Measurements from ENCODE around the gene MYO18B.

Gene MYO18B

GRCh38 chr22:25880524-25880923 is 138.5 kb downstream of the MYO18B start:
- TF ChIP-seq, protein P1, sequence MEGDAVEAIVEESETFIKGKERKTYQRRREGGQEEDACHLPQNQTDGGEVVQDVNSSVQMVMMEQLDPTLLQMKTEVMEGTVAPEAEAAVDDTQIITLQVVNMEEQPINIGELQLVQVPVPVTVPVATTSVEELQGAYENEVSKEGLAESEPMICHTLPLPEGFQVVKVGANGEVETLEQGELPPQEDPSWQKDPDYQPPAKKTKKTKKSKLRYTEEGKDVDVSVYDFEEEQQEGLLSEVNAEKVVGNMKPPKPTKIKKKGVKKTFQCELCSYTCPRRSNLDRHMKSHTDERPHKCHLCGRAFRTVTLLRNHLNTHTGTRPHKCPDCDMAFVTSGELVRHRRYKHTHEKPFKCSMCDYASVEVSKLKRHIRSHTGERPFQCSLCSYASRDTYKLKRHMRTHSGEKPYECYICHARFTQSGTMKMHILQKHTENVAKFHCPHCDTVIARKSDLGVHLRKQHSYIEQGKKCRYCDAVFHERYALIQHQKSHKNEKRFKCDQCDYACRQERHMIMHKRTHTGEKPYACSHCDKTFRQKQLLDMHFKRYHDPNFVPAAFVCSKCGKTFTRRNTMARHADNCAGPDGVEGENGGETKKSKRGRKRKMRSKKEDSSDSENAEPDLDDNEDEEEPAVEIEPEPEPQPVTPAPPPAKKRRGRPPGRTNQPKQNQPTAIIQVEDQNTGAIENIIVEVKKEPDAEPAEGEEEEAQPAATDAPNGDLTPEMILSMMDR (IDR thresholded peaks at IDR 0.05; ENCODE audit: low read depth, low read length) = peak; percentile 68
- TF ChIP-seq EZH2phosphoT487 (IDR thresholded peaks at IDR 0.05; ENCODE audit: low read depth) = no peak
- H3K4me1 ChIP-seq (ENCODE audit: low read length) = no peaks in the 10 kb centered on the region
- H3K9me3 ChIP-seq (ENCODE audit: insufficient read depth, low read length) = no peaks in the 10 kb centered on the region
- H4K20me1 ChIP-seq (ENCODE audit: insufficient read depth, low read length) = no peaks in the 10 kb centered on the region
- no peak overlapping the region for H2AFZ ChIP-seq (ENCODE audit: low read depth, low read length)
- H3K79me2 ChIP-seq (ENCODE audit: low read length) = no peaks in the 10 kb centered on the region
- no peaks in the 10 kb centered on the region for H3K27me3 ChIP-seq (ENCODE audit: low read depth, low read length)
- no peak overlapping the region for H3K9ac ChIP-seq (ENCODE audit: low read length)
- H3K4me3 ChIP-seq (ENCODE audit: low read length) = no peak overlapping the region
- no peak overlapping the region for H3K27ac ChIP-seq (ENCODE audit: low read length)
- H3K36me3 ChIP-seq (replicated peaks; ENCODE audit: low read depth, low read length) = peaks cover 51% of the 10 kb centered on the region
- no peak overlapping the region for H3K4me2 ChIP-seq (ENCODE audit: low read length)

DNA sequence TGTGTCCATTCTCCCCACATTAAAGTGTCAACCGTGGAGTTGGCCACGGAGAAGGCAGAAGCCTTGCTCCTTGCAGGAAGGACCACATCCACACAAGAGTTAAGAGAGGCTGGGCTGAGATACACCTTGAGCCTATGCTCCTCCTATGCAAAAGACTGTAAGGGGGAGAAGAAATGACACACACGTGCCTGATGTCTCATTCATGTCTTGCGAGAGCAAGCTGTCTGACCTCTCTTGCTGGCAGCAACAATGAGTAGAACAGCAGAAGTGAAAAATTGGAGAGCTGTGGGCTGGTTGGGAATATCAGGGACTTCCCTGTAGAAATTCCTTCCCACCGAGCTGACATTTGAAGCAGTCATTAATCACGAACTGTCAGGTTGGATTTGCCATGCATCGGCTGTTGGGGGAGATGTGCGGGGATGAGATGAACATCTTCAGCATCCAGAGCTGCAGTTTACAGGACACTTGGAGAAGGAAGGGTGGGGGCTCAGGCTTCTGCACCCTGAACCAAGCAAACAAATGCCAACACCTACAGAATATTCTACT is 139.3 kb downstream of the MYO18B start:
- Histone ChIP-seq H3K4me2 (ENCODE audit: low read length) (no peak overlapping the region), H3K36me3 (replicated peaks; ENCODE audit: low read depth, low read length) (peaks cover 48% of the 10 kb centered on the region)
- TF ChIP-seq, protein P1 (IDR thresholded peaks at IDR 0.05; ENCODE audit: low read depth, low read length) = no peak
- TF ChIP-seq EZH2phosphoT487 (IDR thresholded peaks at IDR 0.05; ENCODE audit: low read depth) = no peak

GRCh38 chr22:25882360-25882759 is 140.4 kb downstream of the MYO18B start:
- no peaks in the 10 kb centered on the region for H4K20me1 ChIP-seq (ENCODE audit: insufficient read depth, low read length)
- no peak overlapping the region for H2AFZ ChIP-seq (ENCODE audit: low read depth, low read length)
- H3K4me3 ChIP-seq (ENCODE audit: low read length) = no peak overlapping the region
- no peaks in the 10 kb centered on the region for H3K27me3 ChIP-seq (ENCODE audit: low read depth, low read length)
- no peak overlapping the region for H3K4me2 ChIP-seq (ENCODE audit: low read length)
- TF ChIP-seq EZH2phosphoT487 (IDR thresholded peaks at IDR 0.05; ENCODE audit: low read depth) = no peak
- TF ChIP-seq, protein P1 (IDR thresholded peaks at IDR 0.05; ENCODE audit: low read depth, low read length) = no peak
- peaks cover 41% of the 10 kb centered on the region for H3K36me3 ChIP-seq (replicated peaks; ENCODE audit: low read depth, low read length)
- H3K9me3 ChIP-seq (ENCODE audit: insufficient read depth, low read length) = no peaks in the 10 kb centered on the region
- H3K27ac ChIP-seq (ENCODE audit: low read length) = no peak overlapping the region
- H3K4me1 ChIP-seq (ENCODE audit: low read length) = no peaks in the 10 kb centered on the region
- H3K79me2 ChIP-seq (ENCODE audit: low read length) = no peaks in the 10 kb centered on the region
- H3K9ac ChIP-seq (ENCODE audit: low read length) = no peak overlapping the region

More for the DNA sequence above, 139.3 kb downstream of the MYO18B start:
- Histone ChIP-seq H3K4me1 (ENCODE audit: low read length) (no peaks in the 10 kb centered on the region), H3K27ac (ENCODE audit: low read length) (no peak overlapping the region), H3K27me3 (ENCODE audit: low read depth, low read length) (no peaks in the 10 kb centered on the region), H4K20me1 (ENCODE audit: insufficient read depth, low read length) (no peaks in the 10 kb centered on the region), H2AFZ (ENCODE audit: low read depth, low read length) (no peak overlapping the region), H3K9ac (ENCODE audit: low read length) (no peak overlapping the region), H3K4me3 (ENCODE audit: low read length) (no peak overlapping the region), H3K79me2 (ENCODE audit: low read length) (no peaks in the 10 kb centered on the region), H3K9me3 (ENCODE audit: insufficient read depth, low read length) (no peaks in the 10 kb centered on the region)

DNA sequence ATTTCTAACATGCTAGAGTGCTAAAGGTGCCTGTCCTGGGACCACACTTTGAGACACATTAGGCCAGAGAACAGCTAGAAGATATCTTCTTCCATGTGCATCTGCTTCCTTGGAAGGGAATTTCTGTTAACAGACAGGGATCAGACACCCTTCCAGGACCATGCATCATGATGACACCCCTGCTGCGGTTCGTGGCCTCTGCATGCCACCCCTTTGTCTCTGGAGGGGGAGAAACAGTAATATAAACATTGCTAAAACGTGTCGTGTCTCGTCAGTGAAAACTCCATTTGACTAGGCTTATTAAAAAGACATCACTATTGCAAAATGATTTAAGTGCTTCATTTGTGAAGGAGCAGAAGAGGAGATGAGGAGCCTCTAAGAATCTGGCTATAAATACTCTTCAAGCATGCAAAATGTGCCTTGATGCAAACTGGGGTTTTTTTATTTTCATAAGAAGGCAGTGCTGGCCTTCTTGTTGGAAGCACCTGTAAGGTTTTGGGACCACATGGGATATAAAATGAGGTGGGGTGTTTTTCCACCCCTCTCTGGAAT is 141.6 kb downstream of the MYO18B start:
- Histone ChIP-seq H3K9ac (ENCODE audit: low read length) (no peak overlapping the region), H4K20me1 (ENCODE audit: insufficient read depth, low read length) (no peaks in the 10 kb centered on the region), H3K27me3 (ENCODE audit: low read depth, low read length) (no peaks in the 10 kb centered on the region), H3K27ac (ENCODE audit: low read length) (no peak overlapping the region), H3K4me2 (ENCODE audit: low read length) (no peak overlapping the region), H3K4me3 (ENCODE audit: low read length) (no peak overlapping the region), H3K9me3 (ENCODE audit: insufficient read depth, low read length) (no peaks in the 10 kb centered on the region), H2AFZ (ENCODE audit: low read depth, low read length) (no peak overlapping the region), H3K36me3 (replicated peaks; ENCODE audit: low read depth, low read length) (peaks cover 32% of the 10 kb centered on the region), H3K79me2 (ENCODE audit: low read length) (no peaks in the 10 kb centered on the region), H3K4me1 (ENCODE audit: low read length) (peaks cover 11% of the 10 kb centered on the region)
- TF ChIP-seq, protein P1 (IDR thresholded peaks at IDR 0.05; ENCODE audit: low read depth, low read length) = no peak
- no peak for TF ChIP-seq EZH2phosphoT487 (IDR thresholded peaks at IDR 0.05; ENCODE audit: low read depth)
